ENCODE measurements around the gene YBX3. TPM values are rescaled to one million over a fixed set of nuclear protein-coding genes. Genes with fewer than 3 reads are reported as not detected.

YBX3 gene
- total and polyA plus RNA-seq, 2 of the 13 experiments (the other 11 are each of a cell fraction or from before 2014, with no cell fraction given) = 77.5 to 99.6 TPM

GRCh38 chr12:10721651-10722501 is 1.2 kb downstream of the YBX3 start (continued):
- no peak for TF ChIP-seq ZNF878 (CRISPR knock-in tag; IDR thresholded peaks at IDR 0.05)
- no peak for TF ChIP-seq AHR (CRISPR knock-in tag; IDR thresholded peaks at IDR 0.05)
- no peak for TF ChIP-seq ZBTB8A (CRISPR knock-in tag; IDR thresholded peaks at IDR 0.05; ENCODE audit: borderline replicate concordance, low read depth)
- TF ChIP-seq PHF8 (CRISPR knock-in tag; IDR thresholded peaks at IDR 0.05) = peak; percentile 55
- TF ChIP-seq ZFY (CRISPR knock-in tag; IDR thresholded peaks at IDR 0.05) = no peak; the same call in 1 of the 2 replicates
- TF ChIP-seq HDAC2 (CRISPR knock-in tag; IDR thresholded peaks at IDR 0.05) = 0 out of 2 replicates have a peak, but pooled peaks have one; percentile 44
- TF ChIP-seq DMAP1 (CRISPR knock-in tag; IDR thresholded peaks at IDR 0.05) = peak; percentile 89
- TF ChIP-seq SOX13 (IDR thresholded peaks at IDR 0.05) = no peak
- peak in 1 of 2 experiments; percentile 55; a peak in 1 of 4 replicates for TF ChIP-seq SOX13 (CRISPR knock-in tag; conservative IDR thresholded peaks at IDR 0.05 in 1 of 2, IDR thresholded peaks at IDR 0.05 in 1 of 2)
- peak; percentile 6 for TF ChIP-seq TMF1 (CRISPR knock-in tag; IDR thresholded peaks at IDR 0.05; ENCODE audit: low read depth)
- TF ChIP-seq SRSF9 (IDR thresholded peaks at IDR 0.05; ENCODE audit: borderline replicate concordance, insufficient read depth, low read depth, low read length, poor library complexity, severe bottlenecking) = no peak
- no peak for TF ChIP-seq TRIM24 (CRISPR knock-in tag; IDR thresholded peaks at IDR 0.05)
- peak; percentile 92 for TF ChIP-seq ZFP91 (CRISPR knock-in tag; IDR thresholded peaks at IDR 0.05; ENCODE audit: borderline replicate concordance)
- TF ChIP-seq PAWR (CRISPR knock-in tag; IDR thresholded peaks at IDR 0.05; ENCODE audit: borderline replicate concordance) = no peak
- peak; percentile 41 for TF ChIP-seq ZNF407 (CRISPR knock-in tag; IDR thresholded peaks at IDR 0.05; ENCODE audit: not compliant biosample characterization)
- no peak for TF ChIP-seq ZNF17 (CRISPR knock-in tag; IDR thresholded peaks at IDR 0.05)
- no peak for TF ChIP-seq SKI (IDR thresholded peaks at IDR 0.05; ENCODE audit: partially characterized antibody)
- peak; percentile 41; the same call in 1 of the 2 replicates for TF ChIP-seq ZNF331 (CRISPR knock-in tag; IDR thresholded peaks at IDR 0.05)

Measured in HepG2 (cell line).